GM19463 (cell line): ENCODE data around the gene TNFSF9.
A peak's percentile ranks its signal among the peaks of the same experiment; 100 is the strongest.
"Not testable (repeated sequence)": the region's sequence is repeated elsewhere in the genome, so short reads cannot be mapped to it uniquely, and the experiment has no call there.

Experiments
- ATAC-seq: cut with Tn5 transposase; IDR thresholded peaks from one replicate; pipeline ENCODE4 v1.9.1; 2021; ENCODE audit warnings: mild to moderate bottlenecking, moderate library complexity; ENCODE audit not compliant: unreplicated experiment

TNFSF9 gene

DNA sequence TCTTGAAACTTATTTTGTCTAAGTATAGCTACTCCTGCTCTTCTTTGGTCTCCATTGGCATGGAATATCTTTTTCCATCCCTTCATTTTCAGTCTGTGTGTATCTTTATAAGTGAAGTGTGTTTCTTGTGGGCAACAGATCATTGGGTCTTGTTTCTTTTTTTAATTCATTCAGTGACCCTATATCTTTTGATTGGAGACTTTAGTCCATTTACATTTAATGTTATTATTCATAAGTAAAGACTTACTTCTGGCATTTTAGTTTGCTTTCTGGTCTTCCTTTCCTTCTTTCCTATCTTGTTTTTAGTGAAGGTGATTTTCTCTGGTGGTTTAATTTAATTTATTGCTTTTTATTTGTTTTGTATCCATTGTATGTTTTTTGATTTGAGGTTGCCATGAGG, 40.3 kb downstream of the TNFSF9 start:
- ATAC-seq, result no peak

DNA sequence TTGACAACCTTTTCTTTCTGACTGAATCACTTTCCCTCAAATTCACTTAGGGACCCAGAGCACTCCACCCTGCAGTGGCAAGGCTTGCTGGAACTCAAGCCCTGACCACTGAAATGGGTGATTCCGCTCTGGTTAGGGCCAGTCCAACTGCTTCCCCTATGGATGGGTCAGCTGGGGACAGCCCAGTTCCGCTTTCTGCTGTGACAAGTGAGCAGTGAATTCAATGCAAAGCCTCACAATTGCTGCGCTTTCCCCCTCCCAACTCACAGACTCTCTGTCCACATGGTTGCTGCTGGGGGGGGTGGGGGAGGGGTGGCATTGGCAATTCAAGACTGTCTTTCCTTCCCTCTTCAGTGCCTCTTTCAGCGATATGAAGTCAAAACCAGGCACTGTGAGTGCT, 41.4 kb downstream of the TNFSF9 start:
- no peak for ATAC-seq

GRCh38 chr19:6573350-6573749, 42.5 kb downstream of the TNFSF9 start:
- ATAC-seq, result no peak

DNA sequence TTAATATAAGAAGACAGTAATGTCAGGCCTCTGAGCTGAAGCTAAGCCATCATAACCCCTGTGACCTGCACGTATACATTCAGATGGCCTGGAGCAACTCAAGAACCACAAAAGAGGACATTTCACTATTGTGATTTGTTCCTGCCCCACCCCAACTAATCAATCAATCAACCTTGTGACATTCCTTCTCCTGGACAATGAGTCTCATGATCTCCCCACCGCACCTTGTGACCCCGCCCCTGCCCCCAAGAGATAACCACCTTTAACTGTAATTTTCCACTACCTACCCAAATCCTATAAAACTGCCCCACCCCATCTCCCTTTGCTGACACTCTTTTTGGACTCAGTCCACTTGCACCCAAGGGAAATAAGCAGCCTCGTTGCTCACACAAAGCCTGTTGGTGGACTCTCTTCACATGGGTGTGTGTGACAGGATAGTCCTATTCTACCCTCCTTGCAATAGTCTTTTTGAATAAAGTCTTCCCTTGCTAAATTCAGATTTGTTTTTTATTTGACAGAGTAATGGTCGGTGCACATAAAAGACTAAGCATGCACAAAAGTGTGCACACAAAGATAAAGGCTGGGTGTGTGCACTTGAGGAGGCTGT, 46.1 kb downstream of the TNFSF9 start:
- ATAC-seq, result no peak

- ATAC-seq, result peak; percentile 80
Observed at GRCh38 chr19:6577476-6578125, 46.8 kb downstream of the TNFSF9 start.

DNA sequence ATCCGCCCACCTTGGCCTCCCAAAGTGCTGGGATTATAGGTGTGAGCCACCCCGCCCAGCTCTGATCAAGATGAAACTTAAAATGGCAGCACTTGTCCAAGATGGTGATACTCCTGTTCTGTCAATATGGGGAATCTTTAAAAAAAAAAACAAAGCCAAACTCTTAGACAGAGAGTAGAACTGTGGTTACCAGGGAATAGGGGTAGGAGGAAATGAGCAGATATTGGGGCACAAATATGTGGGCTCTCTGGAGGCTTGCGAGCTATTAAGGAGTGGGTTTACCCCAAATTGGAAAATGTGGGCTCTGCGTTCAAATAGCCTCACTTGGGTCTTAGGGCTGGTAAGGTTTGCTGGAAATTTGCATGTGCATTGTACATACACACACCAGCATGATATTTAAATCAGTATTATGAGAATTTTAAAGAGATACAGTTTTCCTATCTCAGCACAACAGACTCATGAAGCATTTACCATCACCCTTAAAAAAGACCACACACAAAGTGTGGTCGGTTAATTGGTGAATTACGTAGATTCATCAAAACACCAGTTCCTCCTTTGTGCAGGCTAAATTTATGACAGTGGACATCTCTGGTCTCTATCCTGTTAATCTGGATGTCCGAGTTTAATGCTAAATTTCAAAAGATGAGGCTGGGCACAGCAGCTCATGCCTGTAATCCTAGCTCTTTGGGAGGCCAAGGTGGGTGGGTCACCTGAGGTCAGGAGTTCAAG, 48.8 kb downstream of the TNFSF9 start:
- no peak for ATAC-seq

GRCh38 chr19:6580313-6580712, 49.5 kb downstream of the TNFSF9 start:
- no peak for ATAC-seq

GRCh38 chr19:6582515-6583484, 52.0 kb downstream of the TNFSF9 start:
- not testable (repeated sequence) for ATAC-seq
